Ramos (cell line): ENCODE data around the gene PSMD6.

Experiments used
- in situ Hi-C: fragments of 300-500 bp; cut with MboI; formaldehyde crosslinking; loops from one replicate; pipeline ENCODE4 v1.14.3; 2022; ENCODE audit warnings: low sequenced_read_pairs; ENCODE audit not compliant: unreplicated experiment

Gene PSMD6

GRCh38 chr3:63981980-63982379, 41.3 kb downstream of the PSMD6 start:
- in situ Hi-C loops = no loop called here

GRCh38 chr3:63980830-63981498, 42.3 kb downstream of the PSMD6 start:
- in situ Hi-C loops = no loop called here

GRCh38 chr3:63980019-63980418, 43.3 kb downstream of the PSMD6 start:
- in situ Hi-C loops = no loop called here

GRCh38 chr3:63979093-63979885, 44.0 kb downstream of the PSMD6 start:
- in situ Hi-C loops = no loop called here

- in situ Hi-C loops = no loop called here
Measured at GRCh38 chr3:63977893-63978292, 45.4 kb downstream of the PSMD6 start.

- in situ Hi-C loops = no loop called here
Measured at GRCh38 chr3:63976872-63977200, 46.5 kb downstream of the PSMD6 start.

- in situ Hi-C loops = no loop called here
Measured at GRCh38 chr3:63976161-63976871, 47.0 kb downstream of the PSMD6 start.

- in situ Hi-C loops = no loop called here
Measured at GRCh38 chr3:63975723-63976122, 47.6 kb downstream of the PSMD6 start.

- in situ Hi-C loops = no loop called here
Measured at GRCh38 chr3:63974451-63974850, 48.8 kb downstream of the PSMD6 start.

- in situ Hi-C loops = no loop called here
Measured at GRCh38 chr3:63973406-63973805, 49.9 kb downstream of the PSMD6 start.

GRCh38 chr3:63972987-63973386, 50.3 kb downstream of the PSMD6 start:
- in situ Hi-C loops = no loop called here

GRCh38 chr3:63972196-63972595, 51.1 kb downstream of the PSMD6 start:
- in situ Hi-C loops = no loop called here

GRCh38 chr3:63970631-63971475, 52.4 kb downstream of the PSMD6 start:
- in situ Hi-C loops = no loop called here

GRCh38 chr3:63969876-63970275, 53.4 kb downstream of the PSMD6 start:
- in situ Hi-C loops = no loop called here

GRCh38 chr3:63968612-63969350, 54.5 kb downstream of the PSMD6 start:
- in situ Hi-C loops = no loop called here

- in situ Hi-C loops = no loop called here
Measured at GRCh38 chr3:63967675-63968611, 55.4 kb downstream of the PSMD6 start.

GRCh38 chr3:63966871-63967270, 56.4 kb downstream of the PSMD6 start:
- in situ Hi-C loops = no loop called here

GRCh38 chr3:63966007-63966406, 57.3 kb downstream of the PSMD6 start:
- in situ Hi-C loops = no loop called here
